Kidney epithelial cell (primary cell): Measurements from ENCODE around the gene CPPED1. TPM values are rescaled to one million over a fixed set of nuclear protein-coding genes. Genes with fewer than 3 reads are reported as not detected.

Experiments
- DNase-seq: peaks from one replicate; pipeline ENCODE4 v3.0.0-alpha.2; 2010; ENCODE audit warnings: low read depth
- H3K27me3 ChIP-seq: 2 replicates; pipeline ENCODE4 v1.6.0; 2011; ENCODE audit warnings: low read length; ENCODE audit not compliant: control insufficient read depth, insufficient read depth
- H3K36me3 ChIP-seq: 2 replicates; pipeline ENCODE4 v1.5.1; 2011; ENCODE audit warnings: low read length; ENCODE audit not compliant: control insufficient read depth, insufficient read depth
- H3K4me3 ChIP-seq: 2 replicates; pipeline ENCODE4 v1.5.1; 2011; ENCODE audit warnings: low read depth, mild to moderate bottlenecking, control low read depth, low read length
- total RNA-seq: library from RNA; depleted of rRNA; stranded (reverse); fragments of >200 nt; gene quantifications from 2 replicates; pipeline ENCODE4 v1.2.3, GENCODE V29; 2015
- TF ChIP-seq, protein P1 (sequence below): IDR thresholded peaks from 2 replicates; pipeline ENCODE4 v1.5.1; 2011; ENCODE audit warnings: mild to moderate bottlenecking, moderate library complexity, low read length, control low read depth, inconsistent platforms; ENCODE audit not compliant: insufficient read depth, poor library complexity, severe bottlenecking

The CPPED1 gene
- total RNA-seq, 1 donor from 2014 or later: 25.3 TPM

DNA sequence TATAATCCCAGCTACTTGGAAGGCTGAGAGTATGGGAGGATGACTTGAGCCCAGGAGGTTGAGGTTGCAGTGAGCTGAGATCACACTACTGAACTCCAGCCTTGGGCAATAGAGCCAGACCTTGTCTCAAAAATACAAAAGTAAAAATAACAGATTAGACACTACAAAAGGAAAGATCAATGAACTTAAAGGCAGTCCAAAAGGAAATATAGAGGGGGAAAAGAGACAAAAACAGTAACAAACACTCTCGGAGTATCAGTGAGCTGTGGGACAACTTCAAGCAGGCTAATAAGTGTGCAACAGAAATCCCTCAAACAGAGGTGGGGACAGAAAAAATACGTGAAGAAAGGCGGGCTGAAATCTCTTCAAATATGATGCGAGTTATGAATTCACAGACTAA lies 58.8 kb downstream of the CPPED1 start:
- H3K27me3 ChIP-seq: no peaks in the 10 kb centered on the region
- DNase-seq: no peak
- H3K36me3 ChIP-seq: no peaks in the 10 kb centered on the region
- H3K4me3 ChIP-seq: no peak overlapping the region
- TF ChIP-seq, protein P1, sequence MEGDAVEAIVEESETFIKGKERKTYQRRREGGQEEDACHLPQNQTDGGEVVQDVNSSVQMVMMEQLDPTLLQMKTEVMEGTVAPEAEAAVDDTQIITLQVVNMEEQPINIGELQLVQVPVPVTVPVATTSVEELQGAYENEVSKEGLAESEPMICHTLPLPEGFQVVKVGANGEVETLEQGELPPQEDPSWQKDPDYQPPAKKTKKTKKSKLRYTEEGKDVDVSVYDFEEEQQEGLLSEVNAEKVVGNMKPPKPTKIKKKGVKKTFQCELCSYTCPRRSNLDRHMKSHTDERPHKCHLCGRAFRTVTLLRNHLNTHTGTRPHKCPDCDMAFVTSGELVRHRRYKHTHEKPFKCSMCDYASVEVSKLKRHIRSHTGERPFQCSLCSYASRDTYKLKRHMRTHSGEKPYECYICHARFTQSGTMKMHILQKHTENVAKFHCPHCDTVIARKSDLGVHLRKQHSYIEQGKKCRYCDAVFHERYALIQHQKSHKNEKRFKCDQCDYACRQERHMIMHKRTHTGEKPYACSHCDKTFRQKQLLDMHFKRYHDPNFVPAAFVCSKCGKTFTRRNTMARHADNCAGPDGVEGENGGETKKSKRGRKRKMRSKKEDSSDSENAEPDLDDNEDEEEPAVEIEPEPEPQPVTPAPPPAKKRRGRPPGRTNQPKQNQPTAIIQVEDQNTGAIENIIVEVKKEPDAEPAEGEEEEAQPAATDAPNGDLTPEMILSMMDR: no peak

DNA sequence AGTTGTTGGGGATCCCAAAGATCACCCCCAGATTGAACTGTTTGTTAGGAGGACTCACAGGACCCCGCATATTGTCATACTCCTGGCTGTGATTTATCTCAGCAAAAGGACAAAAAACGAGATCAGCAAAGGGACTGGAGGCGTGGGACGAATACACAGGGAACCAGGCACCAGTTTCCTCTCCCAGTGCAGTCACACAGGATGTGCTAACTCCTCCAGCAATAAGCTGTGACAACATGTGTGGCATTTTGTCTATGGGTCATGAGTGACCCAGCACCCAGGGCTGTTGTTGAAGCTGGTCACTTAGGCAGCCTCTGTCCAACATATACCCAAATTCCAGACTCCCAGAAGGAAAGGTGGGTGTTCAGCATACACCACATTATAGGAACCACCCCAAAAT lies 60.9 kb downstream of the CPPED1 start:
- TF ChIP-seq, protein P1: no peak
- Histone ChIP-seq H3K27me3 (no peaks in the 10 kb centered on the region), H3K36me3 (no peaks in the 10 kb centered on the region), H3K4me3 (no peak overlapping the region)
- no peak for DNase-seq

DNA sequence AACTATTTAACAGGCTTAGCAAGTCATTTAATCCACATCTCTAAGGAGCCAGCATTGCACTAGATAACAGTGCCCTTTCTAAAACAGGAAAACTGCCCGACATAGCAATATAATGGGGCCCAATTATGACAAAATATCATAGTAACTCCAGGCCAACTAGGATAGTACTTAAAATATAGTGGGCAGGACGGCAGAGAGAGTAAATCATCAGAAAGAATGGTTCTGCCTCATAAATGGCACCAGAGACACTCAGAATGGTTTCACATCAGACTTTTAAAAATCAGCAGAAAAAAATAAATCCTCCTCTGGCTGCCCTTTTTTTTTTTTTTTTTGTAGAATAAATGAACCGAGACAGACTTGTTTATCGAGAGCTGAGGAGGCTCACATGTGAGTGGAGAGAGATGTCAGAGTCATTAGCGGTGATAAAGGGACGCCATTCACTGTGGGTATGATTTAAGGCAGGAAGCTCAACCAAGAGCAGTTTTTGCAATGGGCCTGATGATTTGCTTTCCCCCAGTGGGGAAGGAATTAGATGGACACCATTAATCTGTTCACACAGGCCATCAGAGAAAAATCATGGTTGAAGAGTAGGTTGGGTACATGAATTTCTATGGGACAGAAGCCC lies 62.6 kb downstream of the CPPED1 start:
- Histone ChIP-seq H3K4me3 (no peak overlapping the region), H3K27me3 (no peaks in the 10 kb centered on the region), H3K36me3 (no peaks in the 10 kb centered on the region)
- DNase-seq: peak; percentile 14
- TF ChIP-seq, protein P1: no peak

DNA sequence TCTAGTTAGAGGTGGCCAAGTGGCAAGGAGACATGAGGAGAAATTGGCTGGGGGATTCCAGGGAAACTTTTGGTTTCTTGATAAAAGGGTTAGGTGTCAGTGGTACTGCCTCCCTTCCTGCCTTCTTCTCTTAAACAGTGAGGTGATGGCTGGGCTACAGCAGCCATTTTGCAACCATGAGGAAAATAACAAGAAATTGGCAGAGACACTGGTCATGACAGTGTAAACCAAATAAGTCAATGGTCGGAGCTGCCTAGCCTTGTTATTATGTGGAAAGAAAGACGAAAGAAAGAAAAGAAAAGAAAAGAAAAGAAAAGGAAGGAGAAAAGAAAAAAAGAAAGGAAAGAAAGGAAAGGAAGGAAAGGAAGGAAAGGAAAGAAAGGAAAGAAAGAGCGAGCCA lies 63.9 kb downstream of the CPPED1 start:
- Histone ChIP-seq H3K36me3 (no peaks in the 10 kb centered on the region), H3K27me3 (no peaks in the 10 kb centered on the region), H3K4me3 (no peak overlapping the region)
- no peak for DNase-seq
- TF ChIP-seq, protein P1: no peak

DNA sequence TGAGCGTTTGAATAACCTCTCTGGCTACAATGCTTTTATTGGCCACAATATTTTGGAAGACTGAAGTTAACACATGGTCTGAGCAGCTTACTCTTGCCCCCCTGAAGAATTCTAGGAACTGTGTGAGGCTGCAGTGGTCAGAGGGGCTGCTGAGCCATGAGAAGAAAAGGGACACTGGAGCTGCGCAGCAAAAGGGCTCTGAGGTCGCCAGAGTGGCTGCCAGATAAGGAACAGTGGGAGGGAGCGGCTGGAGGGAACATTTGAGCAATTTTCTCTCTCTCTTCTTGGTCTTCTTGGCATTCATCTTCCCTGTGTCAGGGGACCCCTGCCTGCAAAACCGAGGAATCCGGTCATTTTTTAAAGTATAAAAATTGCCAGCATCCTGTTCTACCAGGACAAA lies 66.1 kb downstream of the CPPED1 start:
- Histone ChIP-seq H3K27me3 (no peaks in the 10 kb centered on the region), H3K4me3 (no peak overlapping the region), H3K36me3 (no peaks in the 10 kb centered on the region)
- DNase-seq: no peak
- TF ChIP-seq, protein P1: no peak

DNA sequence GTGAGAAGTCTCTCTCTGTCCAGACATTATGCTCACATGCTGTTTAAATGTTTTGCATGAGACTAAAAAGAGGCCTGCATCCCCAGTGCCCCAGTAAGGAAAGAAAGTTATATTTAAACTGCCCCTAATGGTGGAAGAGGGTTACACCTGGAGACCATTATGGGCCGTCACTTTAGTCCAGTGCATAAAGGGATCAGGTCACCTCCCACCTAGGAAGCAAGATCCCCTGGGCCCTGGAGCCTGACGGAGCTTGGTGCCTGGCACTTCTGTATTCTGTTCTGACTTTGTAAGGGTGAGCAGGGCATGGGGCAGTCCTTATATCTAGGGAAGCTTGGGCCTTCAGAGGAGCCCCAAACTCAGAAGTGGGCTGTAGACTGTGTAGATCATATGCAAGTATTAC lies 67.9 kb downstream of the CPPED1 start:
- Histone ChIP-seq H3K4me3 (no peak overlapping the region), H3K36me3 (no peaks in the 10 kb centered on the region), H3K27me3 (no peaks in the 10 kb centered on the region)
- TF ChIP-seq, protein P1: no peak
- DNase-seq: no peak
